Measurements from ENCODE around the gene SERPINA4.

GRCh38 chr14:94574336-94574735, 13.1 kb downstream of the SERPINA4 start:
- TF ChIP-seq JUND (IDR thresholded peaks at IDR 0.05) (no peak), POLR2AphosphoS5 (IDR thresholded peaks at IDR 0.05; ENCODE audit: low read depth, low read length) (no peak), TAF1 (IDR thresholded peaks at IDR 0.05; ENCODE audit: borderline replicate concordance, low read depth, low read length) (no peak)
- TF ChIP-seq, protein P1, sequence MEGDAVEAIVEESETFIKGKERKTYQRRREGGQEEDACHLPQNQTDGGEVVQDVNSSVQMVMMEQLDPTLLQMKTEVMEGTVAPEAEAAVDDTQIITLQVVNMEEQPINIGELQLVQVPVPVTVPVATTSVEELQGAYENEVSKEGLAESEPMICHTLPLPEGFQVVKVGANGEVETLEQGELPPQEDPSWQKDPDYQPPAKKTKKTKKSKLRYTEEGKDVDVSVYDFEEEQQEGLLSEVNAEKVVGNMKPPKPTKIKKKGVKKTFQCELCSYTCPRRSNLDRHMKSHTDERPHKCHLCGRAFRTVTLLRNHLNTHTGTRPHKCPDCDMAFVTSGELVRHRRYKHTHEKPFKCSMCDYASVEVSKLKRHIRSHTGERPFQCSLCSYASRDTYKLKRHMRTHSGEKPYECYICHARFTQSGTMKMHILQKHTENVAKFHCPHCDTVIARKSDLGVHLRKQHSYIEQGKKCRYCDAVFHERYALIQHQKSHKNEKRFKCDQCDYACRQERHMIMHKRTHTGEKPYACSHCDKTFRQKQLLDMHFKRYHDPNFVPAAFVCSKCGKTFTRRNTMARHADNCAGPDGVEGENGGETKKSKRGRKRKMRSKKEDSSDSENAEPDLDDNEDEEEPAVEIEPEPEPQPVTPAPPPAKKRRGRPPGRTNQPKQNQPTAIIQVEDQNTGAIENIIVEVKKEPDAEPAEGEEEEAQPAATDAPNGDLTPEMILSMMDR (IDR thresholded peaks at IDR 0.05): no peak

All from SK-N-SH (cell line).